Activated CD8-positive, alpha-beta memory T cell treated with anti-CD3 and anti-CD28 coated beads, Interleukin-2, amount 50 U/mL, for 48 hours (primary cell): ENCODE measurements around the gene CDC37.
"Not testable (repeated sequence)": the region's sequence is repeated elsewhere in the genome, so short reads cannot be mapped to it uniquely, and the experiment has no call there.

Experiments
- DNase-seq: peaks from one replicate; pipeline ENCODE4 v3.0.0-alpha.2; 2020

The CDC37 gene

DNA sequence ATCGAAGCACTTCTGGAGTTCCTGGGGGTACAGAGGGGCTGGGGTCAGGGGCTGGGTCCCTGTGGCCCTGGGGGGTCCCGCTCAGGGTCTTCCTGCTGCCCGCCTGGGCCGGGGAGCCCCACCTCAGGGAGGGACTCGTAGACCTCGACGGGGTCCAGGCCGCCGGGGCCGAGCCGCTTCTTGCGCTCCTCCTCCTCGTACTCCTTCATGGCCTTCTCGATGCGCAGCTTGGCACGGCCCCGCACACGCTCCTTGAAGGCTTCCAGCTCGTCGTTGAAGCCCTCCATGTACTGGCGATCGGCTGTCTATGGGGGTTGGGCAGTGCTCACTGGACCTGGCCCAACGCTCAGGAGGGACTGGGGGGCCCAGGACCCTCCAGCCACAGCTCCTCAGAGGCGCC is 10.2 kb downstream of the CDC37 start:
- DNase-seq = no peak

DNA sequence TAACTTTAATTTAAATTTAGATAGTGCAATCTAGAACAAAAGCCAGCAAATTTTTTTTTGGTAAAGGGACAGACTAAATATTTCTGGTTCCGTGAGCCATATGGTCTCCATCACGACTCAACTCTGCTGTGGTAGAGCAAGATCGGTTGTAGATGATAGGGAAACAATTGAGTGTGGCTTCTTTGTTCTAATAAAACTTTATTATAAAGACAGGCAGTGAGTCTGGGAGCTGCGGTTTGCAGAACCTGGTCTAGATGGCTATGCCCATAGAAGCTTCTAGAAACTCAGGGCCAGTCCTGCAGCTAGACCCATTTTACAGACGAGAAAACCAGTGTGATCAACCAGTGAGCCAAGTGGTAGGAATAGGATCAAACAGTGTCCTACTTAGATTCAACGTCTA is 11.2 kb downstream of the CDC37 start:
- no peak for DNase-seq

DNA sequence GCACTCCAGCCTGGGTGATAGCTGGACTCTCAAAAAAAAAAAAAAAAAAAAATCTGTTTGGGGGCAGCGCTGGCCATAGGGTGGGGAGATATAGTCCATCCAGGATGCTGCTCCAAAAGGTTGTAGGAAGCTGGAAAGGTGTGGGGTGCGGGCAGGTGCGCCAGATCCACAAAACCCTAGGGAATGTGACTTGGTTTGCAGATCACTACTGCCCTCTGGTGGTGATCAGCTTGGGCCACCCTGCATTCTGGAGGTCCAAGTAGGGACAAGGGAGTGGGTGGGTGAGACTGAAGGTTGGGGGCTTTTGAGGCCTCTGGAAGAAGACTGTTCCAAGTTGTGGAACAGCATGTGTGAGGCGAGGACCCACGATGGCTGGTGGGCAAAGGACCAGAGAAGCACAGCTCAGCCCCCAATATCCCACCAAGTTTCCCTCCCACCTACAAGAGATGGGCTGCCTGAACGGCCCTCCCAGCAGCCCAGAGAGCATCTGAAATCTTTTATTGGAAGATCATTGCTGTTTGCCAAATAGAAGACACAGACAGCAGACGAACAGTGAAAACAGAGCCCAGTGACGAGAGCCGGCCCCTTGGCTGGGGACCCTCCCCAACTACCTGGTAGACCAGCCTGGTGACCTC is 12.6 kb downstream of the CDC37 start:
- DNase-seq = peak; percentile 79

DNA sequence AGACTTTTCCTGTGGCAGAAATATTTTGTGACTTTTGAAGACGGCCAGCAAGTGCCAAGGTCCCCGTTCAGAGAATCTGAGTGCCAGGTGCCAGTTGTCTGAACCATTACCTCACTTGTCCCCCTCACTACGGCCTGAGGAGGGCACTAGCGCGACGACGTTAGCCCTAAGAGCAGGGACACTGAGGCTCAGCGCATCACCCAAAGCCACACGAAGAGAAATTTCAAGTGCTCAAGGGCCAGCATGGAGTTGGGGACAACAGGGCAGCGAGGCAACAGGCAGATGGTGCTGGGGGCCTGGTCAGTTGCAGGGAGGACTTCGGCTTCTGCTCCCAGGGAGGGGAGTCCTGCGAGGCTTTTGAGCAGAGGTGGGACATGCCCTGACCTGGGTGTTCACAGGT is 13.5 kb downstream of the CDC37 start:
- no peak for DNase-seq

DNA sequence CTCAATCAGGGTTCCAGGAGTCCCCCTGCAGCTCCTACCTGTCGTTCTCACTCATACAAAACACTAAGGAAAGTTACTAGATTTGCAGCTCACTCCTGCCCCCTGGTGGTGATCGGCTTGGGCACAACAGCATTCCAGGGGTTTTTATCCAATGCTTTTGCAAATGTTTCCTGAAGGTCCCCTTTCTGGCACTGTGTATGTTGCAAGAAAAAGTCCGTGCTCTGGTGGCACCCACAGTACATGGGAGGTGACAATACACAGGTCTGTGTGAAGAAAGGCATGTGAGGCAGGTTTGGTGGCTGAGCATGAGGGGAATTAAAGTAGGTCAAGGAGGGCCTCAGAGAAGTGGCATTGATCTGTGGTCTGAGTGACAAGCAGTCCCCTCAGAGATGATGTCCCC is 14.4 kb downstream of the CDC37 start:
- peak; percentile 95 for DNase-seq

DNA sequence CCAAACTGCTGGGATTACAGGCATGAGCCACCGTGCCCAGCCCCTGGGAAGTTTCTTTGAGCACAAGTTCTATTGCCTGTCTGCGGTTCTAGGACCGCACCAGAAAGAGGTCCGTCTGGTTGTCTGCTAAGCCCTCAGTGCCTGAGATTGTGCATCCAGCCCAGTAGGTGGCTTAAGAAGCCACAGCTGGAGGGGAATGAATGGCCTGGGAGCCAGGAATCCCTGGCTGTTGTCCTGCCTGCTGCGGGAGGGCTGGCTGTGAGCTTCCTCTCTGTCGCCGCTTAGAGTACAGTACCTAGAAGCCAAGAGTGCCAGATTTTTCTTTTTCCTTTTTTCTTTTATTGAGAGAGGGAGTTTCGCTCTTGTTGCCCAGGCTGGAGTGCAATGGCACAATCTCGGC is 18.8 kb downstream of the CDC37 start:
- DNase-seq = no peak

DNA sequence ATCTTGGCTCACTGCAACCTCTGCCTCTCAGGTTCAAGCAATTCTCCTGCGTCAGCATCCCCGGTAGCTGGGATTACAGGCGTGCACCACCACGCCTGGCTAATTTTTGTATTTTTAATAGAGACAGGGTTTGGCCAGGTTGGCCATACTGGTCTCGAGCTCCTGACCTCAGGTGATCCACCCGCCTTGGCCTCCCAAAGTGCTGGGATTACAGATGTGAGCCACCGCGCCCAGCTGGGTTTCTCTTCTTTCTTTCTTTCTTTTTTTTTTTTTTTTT is 20.2 kb downstream of the CDC37 start:
- not testable (repeated sequence) for DNase-seq

DNA sequence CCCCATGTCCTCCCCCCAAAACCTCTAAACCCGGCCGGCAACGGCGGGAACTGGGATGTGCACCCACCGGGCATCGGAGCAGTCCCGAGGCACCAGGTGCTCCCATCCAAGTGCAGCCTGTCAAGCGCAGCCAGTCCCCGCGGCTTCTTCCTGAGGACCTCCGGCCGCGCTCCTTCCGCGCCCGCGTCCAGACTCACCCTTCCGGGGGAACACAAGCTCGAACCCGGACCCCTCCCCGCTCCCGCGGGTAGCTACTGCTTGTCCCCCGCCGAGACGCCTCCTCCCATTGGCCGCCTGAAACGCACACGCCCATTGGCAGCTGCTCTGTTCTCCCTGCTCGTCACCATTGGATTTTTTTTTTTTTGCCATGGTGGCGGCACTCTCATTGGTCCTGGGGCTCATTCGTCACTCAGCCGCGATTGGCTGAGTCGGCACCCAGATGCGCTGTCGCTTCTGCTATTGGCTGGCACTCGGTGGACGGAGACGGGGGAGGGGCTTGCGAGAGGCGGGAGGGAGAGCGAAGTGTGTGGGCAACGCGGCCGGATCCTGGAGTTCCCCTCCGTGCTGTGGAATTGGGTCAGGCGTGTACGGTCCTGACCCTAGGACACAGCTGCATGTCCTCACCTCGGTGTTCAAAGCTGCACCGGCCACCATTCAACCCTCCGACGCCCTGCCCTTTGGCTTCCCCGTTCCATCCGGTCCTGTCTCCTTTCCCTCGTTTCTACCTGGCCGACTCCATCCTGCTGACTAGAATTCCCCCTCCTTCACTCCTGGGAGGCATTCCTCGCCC is 22.8 kb downstream of the CDC37 start, which contains the start of gene TYK2:
TYK2 (minus strand) TSS at position 260 of the 790 bp plus-strand sequence. CDS start 2,166 bp downstream, outside the sequence.
- DNase-seq = peak; percentile 99

DNA sequence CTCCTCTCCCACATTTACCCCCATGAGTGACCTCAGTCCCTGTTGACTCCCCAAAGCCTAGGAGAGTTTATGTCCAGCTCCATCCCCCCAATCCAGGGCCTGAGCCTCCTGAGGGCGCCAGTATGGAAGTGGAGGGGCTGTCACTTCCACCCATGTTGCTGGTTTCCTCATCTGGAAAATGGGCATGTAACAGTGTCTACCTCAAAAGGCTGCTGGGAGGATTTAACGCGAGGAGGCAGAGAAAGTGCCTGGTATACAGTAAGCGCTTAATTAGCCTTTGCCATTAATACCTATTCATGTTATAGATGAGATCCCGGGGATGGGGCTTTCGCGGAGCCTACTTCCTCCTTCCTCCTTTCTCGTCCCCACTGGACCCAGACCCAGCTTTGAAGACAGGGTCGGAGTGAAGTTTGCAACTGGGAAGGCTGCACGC is 23.4 kb downstream of the CDC37 start:
- no peak for DNase-seq

DNA sequence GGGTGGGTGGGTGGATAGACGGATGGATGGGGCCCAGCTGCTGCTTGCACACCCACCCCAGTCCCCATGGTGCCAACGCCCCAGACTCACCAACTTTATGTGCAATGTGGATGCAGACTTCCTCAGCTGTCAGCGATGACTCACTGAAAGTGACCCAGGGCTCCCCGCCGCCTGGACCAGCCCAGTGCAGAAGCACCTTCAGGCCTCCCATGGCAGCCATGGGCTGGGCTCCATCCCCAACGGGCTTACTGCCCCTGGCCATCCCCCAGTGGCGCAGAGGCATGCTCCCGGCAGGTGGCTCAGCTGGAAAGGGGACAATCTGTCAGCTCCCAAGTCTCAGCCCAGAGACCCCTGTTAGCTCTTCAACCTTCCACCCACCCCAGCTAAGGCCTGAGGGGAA is 25.2 kb downstream of the CDC37 start:
- no peak for DNase-seq

DNA sequence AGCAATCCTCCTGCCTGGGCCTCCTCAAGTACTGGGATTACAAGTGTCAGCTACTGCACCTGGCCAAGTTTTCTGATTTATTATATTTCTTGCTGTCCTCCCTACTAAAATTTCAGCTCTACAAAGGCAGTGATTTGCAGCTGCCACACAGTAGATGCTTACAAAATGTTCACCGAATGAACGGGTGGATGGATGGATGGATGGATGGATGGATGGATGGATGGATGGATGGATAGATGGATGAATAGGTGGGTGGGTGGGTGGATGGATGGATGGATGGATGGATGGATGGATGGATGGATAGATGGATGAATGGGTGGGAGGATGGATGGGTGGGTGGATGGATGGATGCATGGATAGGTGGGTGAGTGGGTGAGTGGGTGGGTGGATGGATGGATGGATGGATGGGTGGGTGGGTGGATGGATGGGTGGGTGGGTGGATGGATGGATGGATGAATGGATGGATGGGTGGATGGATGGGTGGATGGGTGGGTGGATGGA is 26.2 kb downstream of the CDC37 start:
- DNase-seq = not testable (repeated sequence)

DNA sequence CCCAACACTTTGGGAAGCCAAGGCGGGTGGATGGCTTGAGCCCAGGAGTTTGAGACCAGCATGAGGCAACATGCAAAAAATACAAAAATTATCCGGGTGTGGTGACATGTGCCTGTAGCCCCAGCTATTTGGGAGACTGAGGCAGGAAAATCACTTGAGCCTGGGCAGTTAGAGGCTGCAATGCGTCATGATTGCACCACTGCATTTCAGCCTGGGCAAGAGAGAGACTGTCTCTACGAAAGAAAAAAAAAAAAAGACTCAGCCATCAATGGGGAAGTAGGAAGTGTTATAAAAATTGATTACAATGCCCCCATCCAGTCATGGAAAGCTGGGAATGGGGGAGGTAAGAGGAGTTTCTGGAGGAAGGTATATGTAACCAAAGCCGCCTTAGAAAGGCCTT is 28.4 kb downstream of the CDC37 start:
- no peak for DNase-seq

DNA sequence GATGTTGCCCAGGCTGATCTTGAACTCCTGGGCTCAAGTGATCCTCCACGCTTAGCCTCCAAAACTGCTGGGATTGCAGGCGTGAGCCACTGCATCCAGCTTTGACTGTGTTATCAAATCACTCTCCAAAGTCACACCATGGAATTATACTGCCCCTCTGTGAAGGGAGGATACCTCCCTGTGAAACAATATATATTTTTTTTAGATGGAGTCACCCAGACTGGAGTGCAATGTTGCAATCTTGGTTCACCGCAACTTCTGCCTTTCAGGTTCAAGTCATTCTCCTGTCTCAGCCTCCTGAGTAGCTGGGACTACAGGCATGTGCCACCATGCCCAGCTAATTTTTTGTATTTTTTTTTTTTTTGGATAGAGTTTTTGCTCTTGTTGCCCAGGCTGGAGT is 30.7 kb downstream of the CDC37 start:
- DNase-seq = no peak

DNA sequence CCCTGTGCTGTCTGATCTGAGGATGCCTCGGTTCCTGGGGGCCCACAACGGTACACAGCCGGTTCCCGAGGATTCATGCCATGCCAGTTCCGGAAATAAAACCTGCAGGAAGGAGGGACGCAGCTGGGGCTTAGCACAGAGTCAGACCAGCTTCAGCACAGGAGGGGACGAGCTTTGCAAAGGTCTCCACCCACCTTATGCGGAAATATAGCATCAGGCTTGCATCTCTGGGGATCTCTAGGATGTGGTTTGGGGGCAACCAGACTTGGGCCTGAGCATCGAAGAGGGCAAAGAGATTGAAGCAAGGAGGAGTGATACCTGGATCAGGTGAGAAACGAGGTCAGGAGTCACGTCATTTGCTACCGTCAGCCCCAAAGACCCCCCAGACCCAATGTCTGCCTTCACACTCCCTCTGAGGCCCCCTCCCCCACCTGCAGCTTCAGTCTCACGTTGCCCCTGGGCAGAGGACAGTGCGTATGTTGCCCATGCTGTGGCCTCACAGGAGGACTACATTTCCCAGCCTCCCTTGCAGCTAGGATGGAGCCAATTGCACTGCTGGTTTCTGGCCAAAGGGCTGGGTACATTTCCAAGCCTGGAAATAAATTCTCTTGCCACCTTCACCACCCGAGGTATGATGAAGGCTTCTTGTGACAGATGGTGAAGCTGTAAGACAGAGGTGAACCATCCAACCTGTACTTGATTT is 35.1 kb downstream of the CDC37 start:
- DNase-seq = no peak

DNA sequence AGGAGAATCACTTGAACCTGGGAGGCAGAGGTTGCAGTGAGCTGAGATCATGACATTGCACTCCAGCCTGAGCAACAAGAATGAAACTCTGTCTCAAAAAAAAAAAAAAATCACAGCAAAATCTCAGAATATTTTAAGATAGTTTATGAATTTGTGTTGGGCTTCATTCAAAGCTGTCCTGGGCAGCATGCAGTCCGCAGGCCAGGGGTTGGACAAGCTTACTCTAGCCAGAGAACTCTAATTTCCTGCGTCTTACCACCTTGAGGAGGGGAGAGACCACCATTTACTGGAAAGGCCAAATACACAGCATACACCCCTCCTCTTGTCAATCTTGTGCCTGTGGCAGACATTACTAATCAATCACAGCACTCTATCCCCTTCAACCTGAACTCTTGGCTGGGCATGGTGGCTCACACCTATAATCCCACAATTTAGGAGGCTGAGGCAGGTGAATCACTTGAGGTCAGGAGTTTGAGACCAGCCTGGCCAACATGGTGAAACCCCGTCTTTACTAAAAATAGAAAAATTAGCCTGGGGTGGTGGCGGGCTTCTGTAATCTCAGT is 36.3 kb downstream of the CDC37 start:
- DNase-seq = not testable (repeated sequence)

DNA sequence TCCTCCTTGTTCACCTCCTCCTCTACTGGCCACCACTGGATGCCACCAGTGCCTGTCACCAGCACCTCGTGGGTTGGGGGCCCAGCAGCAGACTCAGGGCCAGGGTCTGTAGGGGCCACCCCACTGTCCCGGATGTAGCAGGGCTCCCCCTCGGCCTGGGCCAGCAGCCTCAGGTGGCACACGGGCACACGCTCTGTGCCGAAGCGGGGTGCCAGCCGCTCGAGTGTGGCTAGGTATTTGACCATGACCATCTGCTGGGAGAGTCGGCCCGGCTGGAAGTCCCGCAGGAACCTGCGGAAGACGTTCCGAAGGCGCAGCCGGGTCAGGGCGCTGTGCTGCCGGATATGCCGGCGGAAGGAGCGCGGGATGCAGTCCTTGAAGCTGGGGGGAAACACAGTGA is 37.8 kb downstream of the CDC37 start:
- DNase-seq = no peak

DNA sequence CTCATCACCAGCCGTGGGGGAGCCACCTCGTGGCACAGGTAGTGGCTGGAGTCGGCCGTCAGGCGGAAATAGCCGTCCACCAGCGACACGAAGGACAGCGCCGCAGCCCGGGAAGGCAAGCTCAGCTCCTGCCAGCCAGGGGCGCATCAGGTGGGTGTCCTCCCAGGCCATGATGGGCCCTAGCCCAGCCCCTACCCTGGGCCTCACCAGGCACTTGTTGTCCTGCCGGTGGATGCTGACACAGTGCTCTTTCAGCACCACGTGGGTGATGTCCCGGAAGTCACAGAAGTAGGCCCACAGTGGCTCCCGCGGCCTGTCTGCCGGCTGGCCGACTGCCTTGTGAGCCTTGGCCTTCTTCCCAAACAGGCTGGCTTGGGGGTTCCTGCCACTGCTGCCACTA is 38.7 kb downstream of the CDC37 start:
- DNase-seq = no peak

DNA sequence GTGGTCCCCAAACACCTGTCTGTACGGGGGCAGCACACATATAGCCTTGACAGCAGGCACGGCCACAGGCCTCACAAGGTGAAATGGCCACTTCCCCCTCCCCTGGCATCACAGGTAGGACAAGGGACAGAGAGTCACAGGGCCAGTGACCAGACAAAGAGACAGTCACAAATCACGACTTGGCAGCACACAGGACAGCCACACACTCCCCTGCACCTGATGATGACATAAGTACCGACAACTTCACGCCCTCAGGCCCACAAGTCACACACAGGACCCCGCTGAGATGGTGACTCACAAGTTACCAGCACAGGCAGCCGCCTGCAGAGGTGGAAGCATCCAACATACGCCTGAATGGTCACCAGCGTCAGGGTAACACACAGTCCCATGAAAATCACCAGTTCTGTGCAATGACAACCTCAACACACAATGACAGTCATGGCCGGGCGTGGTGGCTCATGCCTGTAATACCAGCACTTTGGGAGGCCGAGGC is 39.5 kb downstream of the CDC37 start:
- DNase-seq = no peak

DNA sequence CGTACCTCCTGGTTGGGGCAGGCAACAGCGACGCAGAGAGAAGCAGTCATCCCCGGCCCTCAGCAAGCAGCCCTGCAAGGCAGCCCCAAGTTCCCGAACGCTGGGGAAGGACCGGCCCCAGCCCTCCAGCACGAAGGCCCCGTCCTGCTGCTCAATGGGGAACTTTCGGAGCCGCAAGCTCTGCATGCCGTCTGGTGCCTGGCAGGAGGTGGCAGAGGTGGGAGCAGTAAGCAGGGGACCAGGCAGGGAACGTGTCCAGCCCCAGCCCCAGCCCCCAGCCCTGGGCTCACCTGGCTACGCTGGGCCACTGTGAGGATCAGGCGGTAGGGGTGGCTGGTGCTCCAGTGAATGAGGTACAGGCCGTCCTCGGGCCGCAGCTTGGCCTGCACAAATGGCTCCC is 41.1 kb downstream of the CDC37 start:
- DNase-seq = no peak

DNA sequence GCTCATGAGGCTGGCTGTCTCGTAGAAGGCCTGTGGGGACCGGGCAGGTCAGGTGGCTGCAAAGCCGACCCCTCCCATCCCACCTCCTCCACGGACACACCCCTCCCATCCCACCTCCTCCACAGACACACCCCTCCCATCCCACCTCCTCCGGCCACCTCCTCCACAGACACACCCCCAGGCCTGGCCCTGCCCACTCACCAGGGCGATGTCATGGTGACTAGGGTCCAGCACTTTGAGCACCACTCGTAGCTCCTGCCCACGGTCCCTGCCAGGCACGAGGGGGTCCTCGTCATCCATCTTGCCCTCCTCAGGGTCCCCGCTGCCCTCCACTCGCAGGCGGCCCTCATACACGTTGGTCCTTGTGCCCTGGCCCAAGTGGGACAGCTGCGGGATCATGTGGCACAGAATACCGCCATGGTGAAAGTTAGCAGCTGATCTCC is 41.8 kb downstream of the CDC37 start:
- DNase-seq = no peak

DNA sequence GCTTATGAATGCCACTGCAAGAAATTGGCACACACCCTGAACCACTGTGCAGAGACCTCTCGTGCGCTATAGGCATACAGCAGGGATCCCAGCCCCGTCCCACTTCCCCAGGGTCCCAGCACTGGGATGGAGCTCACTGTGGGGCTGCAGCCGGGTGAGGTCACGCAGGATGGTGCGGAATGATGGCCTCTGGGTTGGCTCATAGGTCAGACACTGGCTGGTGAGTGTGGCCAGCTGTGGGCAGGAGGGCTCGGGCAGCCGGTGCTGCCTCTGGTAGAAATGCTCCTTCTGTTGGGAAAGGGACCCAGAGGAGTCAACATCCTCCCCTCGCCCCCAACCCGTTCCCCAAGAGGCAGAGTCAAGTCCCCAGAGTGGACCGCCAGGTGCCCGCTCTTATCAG is 46.9 kb downstream of the CDC37 start:
- DNase-seq = no peak

DNA sequence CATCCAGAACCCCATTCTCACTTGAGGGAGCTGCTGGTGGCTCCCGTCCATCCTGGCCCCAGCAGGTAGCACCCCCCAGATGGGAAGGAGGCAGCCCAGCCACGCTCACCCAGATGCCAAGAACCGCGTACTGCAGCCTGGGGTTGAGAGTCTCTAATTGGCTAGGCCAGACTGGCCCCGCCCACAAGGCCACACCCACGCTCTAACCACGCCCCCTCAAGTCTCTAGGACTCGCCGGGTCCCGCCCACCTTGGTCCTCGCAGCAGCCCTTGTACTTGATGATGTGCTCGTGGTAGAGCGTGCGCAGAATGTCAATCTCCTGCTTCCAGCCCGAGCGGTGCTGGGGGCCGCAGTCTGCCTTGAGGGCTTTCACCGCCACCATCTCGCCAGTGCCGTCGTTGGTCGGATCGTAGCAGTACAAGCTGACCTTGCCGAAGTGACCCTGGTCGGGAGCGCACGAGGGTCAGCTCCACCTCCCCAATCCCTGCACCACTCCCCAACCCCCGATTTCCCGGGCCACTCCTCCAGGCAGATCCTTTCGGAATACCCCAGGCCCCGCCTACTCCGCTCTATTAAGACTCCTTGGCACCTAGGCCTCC is 49.5 kb downstream of the CDC37 start:
- DNase-seq = peak; percentile 80
